ENCODE data around the gene CCNL1. TPM values are rescaled to one million over a fixed set of nuclear protein-coding genes. Genes with fewer than 3 reads are reported as not detected.

CCNL1 gene
- total and polyA plus RNA-seq, 2 experiments from 2014 or later, result 125 to 300 TPM

DNA sequence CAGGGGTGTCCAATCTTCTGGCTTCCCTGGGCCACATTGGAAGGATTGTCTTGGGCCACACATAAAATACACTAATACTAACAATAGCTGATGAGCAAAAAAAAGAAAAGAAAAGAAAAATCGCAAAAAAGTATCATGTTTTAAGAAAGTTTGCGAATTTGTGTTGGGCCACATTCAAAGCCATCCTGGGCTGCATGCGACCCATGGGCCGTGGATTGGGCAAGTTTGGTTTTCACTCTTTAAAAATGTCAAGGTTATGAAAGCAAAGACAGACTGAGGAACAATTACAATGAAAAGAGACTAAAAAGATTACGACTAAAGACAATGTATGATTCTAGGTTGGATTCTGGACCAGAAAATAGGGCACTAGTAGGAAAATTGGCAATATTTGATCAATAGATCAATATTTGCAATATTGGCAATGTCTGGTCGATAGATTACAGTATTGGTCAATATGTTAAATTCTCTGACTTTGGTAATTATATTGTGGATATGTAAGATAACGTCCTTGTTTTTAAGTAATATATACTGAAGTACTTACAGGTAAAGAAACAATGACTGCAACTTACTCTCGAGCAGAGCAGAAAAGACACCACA is 19.9 kb downstream of the CCNL1 start:
- Histone ChIP-seq H3K79me2 (no peaks in the 10 kb centered on the region), H3K27me3 (no peaks in the 10 kb centered on the region), H3K4me3 (no peak overlapping the region), H3K4me1 (ENCODE audit: insufficient read depth) (peaks cover 22% of the 10 kb centered on the region), H3K4me2 (no peak overlapping the region), H3K36me3 (replicated peaks; ENCODE audit: insufficient read depth, low read depth) (peaks cover 6% of the 10 kb centered on the region), H4K20me1 (ENCODE audit: insufficient read depth, poor library complexity, severe bottlenecking) (no peaks in the 10 kb centered on the region), H3K27ac (no peak overlapping the region), H3K9me3 (ENCODE audit: low read depth) (no peaks in the 10 kb centered on the region), H3K9me2 (replicated peaks; ENCODE audit: insufficient read depth) (no peaks in the 10 kb centered on the region), H2AFZ (no peak overlapping the region)
- DNase-seq (ENCODE audit: low spot score), result no peak
- 94% methylated on average over 8 of the region's 8 CpGs for WGBS (ENCODE audit: low lambda C conversion rate, missing lambda C conversion rate)
- TF ChIP-seq EZH2phosphoT487 (IDR thresholded peaks at IDR 0.05; ENCODE audit: low read depth, severe bottlenecking, unreplicated experiment), result no peak
- TF ChIP-seq EZH2 (IDR thresholded peaks at IDR 0.05; ENCODE audit: borderline replicate concordance), result no peak
- TF ChIP-seq, protein P1, sequence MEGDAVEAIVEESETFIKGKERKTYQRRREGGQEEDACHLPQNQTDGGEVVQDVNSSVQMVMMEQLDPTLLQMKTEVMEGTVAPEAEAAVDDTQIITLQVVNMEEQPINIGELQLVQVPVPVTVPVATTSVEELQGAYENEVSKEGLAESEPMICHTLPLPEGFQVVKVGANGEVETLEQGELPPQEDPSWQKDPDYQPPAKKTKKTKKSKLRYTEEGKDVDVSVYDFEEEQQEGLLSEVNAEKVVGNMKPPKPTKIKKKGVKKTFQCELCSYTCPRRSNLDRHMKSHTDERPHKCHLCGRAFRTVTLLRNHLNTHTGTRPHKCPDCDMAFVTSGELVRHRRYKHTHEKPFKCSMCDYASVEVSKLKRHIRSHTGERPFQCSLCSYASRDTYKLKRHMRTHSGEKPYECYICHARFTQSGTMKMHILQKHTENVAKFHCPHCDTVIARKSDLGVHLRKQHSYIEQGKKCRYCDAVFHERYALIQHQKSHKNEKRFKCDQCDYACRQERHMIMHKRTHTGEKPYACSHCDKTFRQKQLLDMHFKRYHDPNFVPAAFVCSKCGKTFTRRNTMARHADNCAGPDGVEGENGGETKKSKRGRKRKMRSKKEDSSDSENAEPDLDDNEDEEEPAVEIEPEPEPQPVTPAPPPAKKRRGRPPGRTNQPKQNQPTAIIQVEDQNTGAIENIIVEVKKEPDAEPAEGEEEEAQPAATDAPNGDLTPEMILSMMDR (IDR thresholded peaks at IDR 0.05; ENCODE audit: poor library complexity), result no peak

DNA sequence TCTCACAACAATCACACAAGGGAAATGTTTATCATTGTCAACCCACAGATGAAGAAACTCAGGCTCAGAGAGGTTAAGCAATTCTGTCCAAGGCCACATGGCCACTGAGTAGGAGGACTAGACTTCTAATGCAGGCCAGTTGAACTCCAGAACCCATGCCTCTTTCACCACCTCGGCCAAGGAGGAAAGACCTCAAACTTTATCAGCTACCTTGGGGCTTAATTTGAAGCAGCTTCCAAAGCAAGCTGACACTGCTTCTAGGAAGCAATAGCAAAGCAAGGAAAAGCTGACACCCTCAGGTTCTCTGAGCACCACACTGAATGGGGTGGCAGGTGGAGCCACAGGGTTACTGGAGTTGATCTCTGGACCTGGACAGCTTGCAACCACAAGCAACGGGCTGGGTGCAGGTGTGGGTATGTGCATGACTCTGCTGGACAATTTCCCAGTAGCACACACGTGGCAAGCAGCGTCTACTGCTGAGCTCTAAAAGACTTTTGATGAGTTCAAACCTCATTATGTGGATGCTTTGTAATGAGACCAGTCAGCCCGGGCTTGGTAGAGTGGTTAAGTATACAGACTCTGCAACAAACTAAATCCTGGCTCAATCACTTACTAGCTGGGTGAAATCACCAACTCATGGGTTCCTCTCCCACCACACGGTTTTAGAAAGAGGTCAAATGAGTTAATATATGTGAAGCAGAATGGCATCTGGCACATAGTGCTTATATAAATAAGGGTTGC is 23.1 kb downstream of the CCNL1 start:
- H2AFZ ChIP-seq, result no peak overlapping the region
- no peaks in the 10 kb centered on the region for H3K79me2 ChIP-seq
- peaks cover 28% of the 10 kb centered on the region for H3K4me1 ChIP-seq (ENCODE audit: insufficient read depth)
- H3K4me2 ChIP-seq, result peak overlapping the region; percentile 11
- H3K27me3 ChIP-seq, result no peaks in the 10 kb centered on the region
- no peaks in the 10 kb centered on the region for H3K9me3 ChIP-seq (ENCODE audit: low read depth)
- 34% methylated on average over 6 of the region's 6 CpGs for WGBS (ENCODE audit: low lambda C conversion rate, missing lambda C conversion rate)
- H3K9me2 ChIP-seq (replicated peaks; ENCODE audit: insufficient read depth), result no peaks in the 10 kb centered on the region
- H4K20me1 ChIP-seq (ENCODE audit: insufficient read depth, poor library complexity, severe bottlenecking), result no peaks in the 10 kb centered on the region
- no peaks in the 10 kb centered on the region for H3K36me3 ChIP-seq (replicated peaks; ENCODE audit: insufficient read depth, low read depth)
- H3K27ac ChIP-seq, result peak overlapping the region; percentile 73
- peak; percentile 70 for DNase-seq (ENCODE audit: low spot score)
- no peak overlapping the region for H3K4me3 ChIP-seq
- TF ChIP-seq, protein P1 (IDR thresholded peaks at IDR 0.05; ENCODE audit: poor library complexity), result no peak

DNA sequence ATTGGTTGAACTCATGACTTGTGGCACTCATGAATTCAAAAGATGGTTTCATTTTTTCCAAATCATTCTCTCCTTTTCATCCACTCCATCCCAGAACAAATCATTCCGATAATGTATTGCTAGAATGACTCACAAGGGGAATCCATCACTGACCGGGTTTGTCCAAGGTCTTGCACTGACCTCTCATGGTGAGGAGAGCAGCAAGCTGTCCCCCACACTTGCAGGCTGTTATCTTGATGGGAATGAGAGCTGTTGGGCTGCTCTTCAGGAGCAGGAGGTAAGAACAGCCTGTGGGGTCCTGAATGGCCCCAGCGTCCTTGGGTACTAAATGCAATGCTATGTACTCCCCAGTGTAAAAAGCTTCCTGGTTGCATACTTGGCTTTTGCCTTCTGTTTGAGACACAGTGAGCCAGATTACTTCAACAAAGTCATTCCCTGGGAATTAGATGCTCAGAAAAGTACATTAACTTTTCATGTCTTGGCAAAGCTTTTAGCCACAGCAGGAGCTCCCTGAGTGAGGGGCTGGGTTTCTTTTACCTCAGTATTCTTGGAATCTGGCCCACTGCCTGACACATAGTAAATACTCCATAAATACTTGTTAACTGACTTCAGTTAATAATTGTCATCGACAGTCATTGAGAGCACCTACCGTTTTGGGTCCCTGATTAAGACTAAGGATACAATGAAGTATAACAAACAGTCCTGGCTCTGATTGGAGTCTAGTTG is 24.1 kb downstream of the CCNL1 start:
- no peaks in the 10 kb centered on the region for H3K36me3 ChIP-seq (replicated peaks; ENCODE audit: insufficient read depth, low read depth)
- no peak overlapping the region for H2AFZ ChIP-seq
- no peaks in the 10 kb centered on the region for H3K9me2 ChIP-seq (replicated peaks; ENCODE audit: insufficient read depth)
- no peaks in the 10 kb centered on the region for H4K20me1 ChIP-seq (ENCODE audit: insufficient read depth, poor library complexity, severe bottlenecking)
- no peaks in the 10 kb centered on the region for H3K27me3 ChIP-seq
- WGBS (ENCODE audit: low lambda C conversion rate, missing lambda C conversion rate), result 51% methylated on average over 5 of the region's 5 CpGs
- H3K9me3 ChIP-seq (ENCODE audit: low read depth), result no peaks in the 10 kb centered on the region
- H3K4me3 ChIP-seq, result no peak overlapping the region
- DNase-seq (ENCODE audit: low spot score), result peak; percentile 53
- H3K4me1 ChIP-seq (ENCODE audit: insufficient read depth), result peaks cover 38% of the 10 kb centered on the region
- peak overlapping the region; percentile 11 for H3K4me2 ChIP-seq
- no peak for TF ChIP-seq EZH2phosphoT487 (IDR thresholded peaks at IDR 0.05; ENCODE audit: low read depth, severe bottlenecking, unreplicated experiment)
- TF ChIP-seq, protein P1 (IDR thresholded peaks at IDR 0.05; ENCODE audit: poor library complexity), result peak; percentile 42
- no peak for TF ChIP-seq EZH2 (IDR thresholded peaks at IDR 0.05; ENCODE audit: borderline replicate concordance)
- no peaks in the 10 kb centered on the region for H3K79me2 ChIP-seq
- H3K27ac ChIP-seq, result peak overlapping the region; percentile 73

Data from hepatocyte (in vitro differentiated cells).